Tibial nerve (tissue), 4 donors: Measurements from ENCODE around the gene CFAP92.

Experiments
- EP300 ChIP-seq, 2 donors: sonication (generic); formaldehyde crosslinking; IDR thresholded peaks; one replicate each; pipeline ENCODE4 v1.6.1; 2017; ENCODE audit warnings: antibody characterized with exemption in 2 of 2, mild to moderate bottlenecking in 1 of 2
- POLR2A ChIP-seq, 2 donors: fragments of 450-650 bp; IDR thresholded peaks; one replicate each; pipeline ENCODE4 v1.6.1; 2017; ENCODE audit warnings: antibody characterized with exemption in 2 of 2, mild to moderate bottlenecking in 2 of 2, moderate library complexity in 2 of 2
- TF ChIP-seq, protein P1 (sequence below), 5 experiments: fragments of 200-600 bp in 3 of 5; fragments of 450-650 bp in 2 of 5; sonication (generic) in 3 of 5; IDR thresholded peaks; one replicate each; pipeline ENCODE4 v1.5.1; 2016 to 2019; ENCODE audit warnings: antibody characterized with exemption in 5 of 5, mild to moderate bottlenecking in 3 of 5, moderate library complexity in 2 of 5

DNA sequence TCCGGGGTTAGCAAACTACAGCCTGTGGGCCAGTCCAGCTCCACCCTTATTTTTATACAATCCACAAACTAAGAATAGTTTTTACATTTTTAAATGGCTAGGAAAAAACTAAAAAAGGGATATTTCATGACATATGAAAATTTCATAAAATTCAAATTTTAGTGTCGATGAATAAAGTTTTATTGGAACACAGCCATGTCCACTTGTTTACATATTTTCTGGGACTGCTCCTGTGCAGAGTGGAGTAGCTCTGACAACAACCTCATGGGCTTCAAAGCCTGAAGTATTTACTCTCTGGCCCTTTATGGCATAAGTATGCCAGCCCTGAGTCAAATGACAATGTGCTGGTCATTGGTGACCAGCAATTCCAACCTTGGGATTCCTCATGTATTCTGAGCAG is 24.4 kb upstream of the CFAP92 start:
- TF ChIP-seq, protein P1, sequence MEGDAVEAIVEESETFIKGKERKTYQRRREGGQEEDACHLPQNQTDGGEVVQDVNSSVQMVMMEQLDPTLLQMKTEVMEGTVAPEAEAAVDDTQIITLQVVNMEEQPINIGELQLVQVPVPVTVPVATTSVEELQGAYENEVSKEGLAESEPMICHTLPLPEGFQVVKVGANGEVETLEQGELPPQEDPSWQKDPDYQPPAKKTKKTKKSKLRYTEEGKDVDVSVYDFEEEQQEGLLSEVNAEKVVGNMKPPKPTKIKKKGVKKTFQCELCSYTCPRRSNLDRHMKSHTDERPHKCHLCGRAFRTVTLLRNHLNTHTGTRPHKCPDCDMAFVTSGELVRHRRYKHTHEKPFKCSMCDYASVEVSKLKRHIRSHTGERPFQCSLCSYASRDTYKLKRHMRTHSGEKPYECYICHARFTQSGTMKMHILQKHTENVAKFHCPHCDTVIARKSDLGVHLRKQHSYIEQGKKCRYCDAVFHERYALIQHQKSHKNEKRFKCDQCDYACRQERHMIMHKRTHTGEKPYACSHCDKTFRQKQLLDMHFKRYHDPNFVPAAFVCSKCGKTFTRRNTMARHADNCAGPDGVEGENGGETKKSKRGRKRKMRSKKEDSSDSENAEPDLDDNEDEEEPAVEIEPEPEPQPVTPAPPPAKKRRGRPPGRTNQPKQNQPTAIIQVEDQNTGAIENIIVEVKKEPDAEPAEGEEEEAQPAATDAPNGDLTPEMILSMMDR (IDR thresholded peaks at IDR 0.05), result no peak
- TF ChIP-seq POLR2A (IDR thresholded peaks at IDR 0.05) (no peak), EP300 (IDR thresholded peaks at IDR 0.05) (no peak)
